Right forelimb (tissue), 1 donor: ENCODE measurements around the gene SUPT3H.

Experiments
- DNase-seq: peaks from one replicate; pipeline ENCODE4 v3.0.0-alpha.2; 2018

SUPT3H gene

GRCh38 chr6:44780161-44780560 lies 597.6 kb downstream of the SUPT3H start:
- DNase-seq: no peak

- no peak for DNase-seq
Measured at GRCh38 chr6:44779130-44779826, 598.5 kb downstream of the SUPT3H start.
